H9 (cell line): ENCODE results near the gene COL4A6. TPM values are rescaled to one million over a fixed set of nuclear protein-coding genes. Genes with fewer than 3 reads are reported as not detected.

ENCODE experiments used
- DNase-seq: peaks from one replicate; pipeline ENCODE4 v3.0.0-alpha.2; 2017
- H2AFZ ChIP-seq: one replicate; pipeline ENCODE4 v1.6.1; 2013; ENCODE audit warnings: mild to moderate bottlenecking, low read length, control low read depth, moderate library complexity
- H2AK5ac ChIP-seq: 2 replicates; pipeline ENCODE4 v1.6.1; 2013; ENCODE audit warnings: low read length, control low read depth, mixed read lengths; ENCODE audit not compliant: insufficient read length
- H2BK120ac ChIP-seq: one replicate; pipeline ENCODE4 v1.6.1; 2013; ENCODE audit warnings: low read depth, mild to moderate bottlenecking, low read length, control low read depth, inconsistent platforms; ENCODE audit not compliant: poor library complexity, severe bottlenecking
- H2BK12ac ChIP-seq: 2 replicates; pipeline ENCODE4 v1.6.1; 2013; ENCODE audit warnings: low read length, control low read depth, mixed read lengths, low read depth; ENCODE audit not compliant: insufficient read length
- H2BK15ac ChIP-seq: 2 replicates; pipeline ENCODE4 v1.6.1; 2013; ENCODE audit warnings: low read depth, low read length, control low read depth
- H2BK20ac ChIP-seq: one replicate; pipeline ENCODE4 v1.6.1; 2013; ENCODE audit warnings: low read depth, mild to moderate bottlenecking, low read length, control low read depth, inconsistent platforms; ENCODE audit not compliant: poor library complexity, severe bottlenecking
- H2BK5ac ChIP-seq: 2 replicates; pipeline ENCODE4 v1.6.1; 2013; ENCODE audit warnings: low read length, control low read depth, mixed read lengths; ENCODE audit not compliant: insufficient read length
- H3K14ac ChIP-seq: 2 replicates; pipeline ENCODE4 v1.6.1; 2013; ENCODE audit warnings: low read length, control low read depth; ENCODE audit not compliant: insufficient read depth
- H3K18ac ChIP-seq: 2 replicates; pipeline ENCODE4 v1.6.1; 2013; ENCODE audit warnings: low read depth, mild to moderate bottlenecking, mixed read lengths, low read length, control low read depth; ENCODE audit not compliant: insufficient read length
- H3K23ac ChIP-seq: 2 replicates; pipeline ENCODE4 v1.6.1; 2013; ENCODE audit warnings: low read length, control low read depth, mixed read lengths, low read depth; ENCODE audit not compliant: insufficient read length
- H3K23me2 ChIP-seq: 2 replicates; pipeline ENCODE4 v1.6.1; 2013; ENCODE audit warnings: low read depth, mild to moderate bottlenecking, mixed read lengths, low read length, control low read depth; ENCODE audit not compliant: insufficient read length, poor library complexity, severe bottlenecking
- H3K27ac ChIP-seq: 2 replicates; pipeline ENCODE4 v1.5.1; 2013; ENCODE audit warnings: low read length, control low read depth, mixed read lengths, low read depth; ENCODE audit not compliant: insufficient read length
- H3K27me3 ChIP-seq: 2 replicates; pipeline ENCODE4 v1.6.1; 2013; ENCODE audit warnings: low read length, control low read depth, inconsistent platforms; ENCODE audit not compliant: insufficient read depth
- H3K4ac ChIP-seq: 2 replicates; pipeline ENCODE4 v1.6.1; 2013; ENCODE audit warnings: low read depth, mild to moderate bottlenecking, control low read depth, inconsistent platforms, low read length, moderate library complexity
- H3K4me1 ChIP-seq: 2 replicates; pipeline ENCODE4 v1.6.1; 2013; ENCODE audit warnings: low read length, control low read depth, inconsistent platforms; ENCODE audit not compliant: insufficient read depth
- H3K4me2 ChIP-seq: 2 replicates; pipeline ENCODE4 v1.6.1; 2013; ENCODE audit warnings: low read length, control low read depth, mixed read lengths; ENCODE audit not compliant: insufficient read length, insufficient read depth
- H3K56ac ChIP-seq: 2 replicates; pipeline ENCODE4 v1.6.1; 2013; ENCODE audit warnings: low read depth, mild to moderate bottlenecking, mixed read lengths, low read length, control low read depth; ENCODE audit not compliant: insufficient read length
- H3K79me1 ChIP-seq: 2 replicates; pipeline ENCODE4 v1.6.1; 2013; ENCODE audit warnings: low read depth, mild to moderate bottlenecking, moderate library complexity, low read length, control low read depth, inconsistent platforms; ENCODE audit not compliant: insufficient read depth, poor library complexity, severe bottlenecking
- H3K79me2 ChIP-seq: 2 replicates; pipeline ENCODE4 v1.6.1; 2013; ENCODE audit warnings: low read length, control low read depth, inconsistent platforms; ENCODE audit not compliant: insufficient read depth
- H3K9ac ChIP-seq: 2 replicates; pipeline ENCODE4 v1.6.1; 2013; ENCODE audit warnings: low read length, control low read depth, mixed read lengths; ENCODE audit not compliant: insufficient read length; ENCODE audit errors: extremely low read depth
- H3K9me3 ChIP-seq: one replicate; pipeline ENCODE4 v1.6.1; 2013; ENCODE audit warnings: low read depth, low read length, inconsistent platforms; ENCODE audit not compliant: control insufficient read depth
- H3T11ph ChIP-seq: one replicate; pipeline ENCODE4 v1.6.1; 2013; ENCODE audit warnings: mild to moderate bottlenecking, low read length, control low read depth, inconsistent platforms
- H4K20me1 ChIP-seq: one replicate; pipeline ENCODE4 v1.6.1; 2013; ENCODE audit not compliant: control insufficient read depth, insufficient read length, insufficient read depth
- H4K5ac ChIP-seq: 2 replicates; pipeline ENCODE4 v1.6.1; 2013; ENCODE audit warnings: low read depth, mild to moderate bottlenecking, mixed read lengths, low read length, control low read depth; ENCODE audit not compliant: insufficient read length
- H4K8ac ChIP-seq: replicated peaks from 2 replicates; pipeline ENCODE4 v1.6.1; 2013; ENCODE audit warnings: low read length, control low read depth, mixed read lengths, low read depth; ENCODE audit not compliant: insufficient read length
- H4K91ac ChIP-seq: 2 replicates; pipeline ENCODE4 v1.6.1; 2013; ENCODE audit warnings: low read depth, mild to moderate bottlenecking, moderate library complexity, mixed read lengths, low read length, control low read depth; ENCODE audit not compliant: insufficient read length
- H3K27ac Mint-ChIP-seq, 3 experiments: 2 replicates in 2 of 3; 3 replicates in 1 of 3; pipeline ENCODE4 v1.8.0; 2020 to 2021; ENCODE audit warnings: mixed read lengths in 3 of 3, mild to moderate bottlenecking in 1 of 3, moderate library complexity in 1 of 3
- H3K27me3 Mint-ChIP-seq: 2 replicates; pipeline ENCODE4 v1.8.0; 2021; ENCODE audit warnings: low read depth, mild to moderate bottlenecking, moderate library complexity, mixed read lengths
- H3K36me3 Mint-ChIP-seq, 3 experiments: 2 replicates in 2 of 3; 3 replicates in 1 of 3; pipeline ENCODE4 v1.8.0; 2020 to 2021; ENCODE audit warnings: low read depth in 3 of 3, mixed read lengths in 3 of 3; ENCODE audit not compliant: insufficient read depth in 1 of 3
- H3K4me1 Mint-ChIP-seq, 2 experiments: 2 replicates each; pipeline ENCODE4 v1.8.0; 2020; ENCODE audit warnings: mixed read lengths in 2 of 2
- H3K4me3 Mint-ChIP-seq, 2 experiments: 2 replicates in 1 of 2; 3 replicates in 1 of 2; pipeline ENCODE4 v1.8.0; 2020 to 2021; ENCODE audit warnings: mild to moderate bottlenecking in 2 of 2, mixed read lengths in 2 of 2, moderate library complexity in 1 of 2
- H3K9me3 Mint-ChIP-seq, 2 experiments: 2 replicates in 1 of 2; 3 replicates in 1 of 2; pipeline ENCODE4 v1.8.0; 2020; ENCODE audit warnings: mild to moderate bottlenecking in 2 of 2, mixed read lengths in 2 of 2, moderate library complexity in 1 of 2
- WGBS: extraction: QIAGEN DNeasy Blood & Tissue Kit; methylation state at CpG from one replicate; pipeline ENCODE4 v1.1.7; 2013; ENCODE audit warnings: missing lambda C conversion rate, low lambda C conversion rate, mixed read lengths; ENCODE audit not compliant: insufficient read length; ENCODE audit errors: extremely low coverage; 5-methylcytosine and 5-hydroxymethylcytosine counted together
- total RNA-seq: library from RNA; stranded (reverse); gene quantifications from 2 replicates; pipeline ENCODE4 v1.2.1, GENCODE V29; 2021
- TF ChIP-seq, protein P1 (sequence below): fragments of 200-600 bp; sonication (generic); conservative IDR thresholded peaks from 3 replicates; pipeline ENCODE4 v1.8.0; 2021; ENCODE audit warnings: antibody characterized with exemption, mild to moderate bottlenecking

COL4A6 gene
- total RNA-seq, 1 experiment from 2014 or later: 16.7 TPM

DNA sequence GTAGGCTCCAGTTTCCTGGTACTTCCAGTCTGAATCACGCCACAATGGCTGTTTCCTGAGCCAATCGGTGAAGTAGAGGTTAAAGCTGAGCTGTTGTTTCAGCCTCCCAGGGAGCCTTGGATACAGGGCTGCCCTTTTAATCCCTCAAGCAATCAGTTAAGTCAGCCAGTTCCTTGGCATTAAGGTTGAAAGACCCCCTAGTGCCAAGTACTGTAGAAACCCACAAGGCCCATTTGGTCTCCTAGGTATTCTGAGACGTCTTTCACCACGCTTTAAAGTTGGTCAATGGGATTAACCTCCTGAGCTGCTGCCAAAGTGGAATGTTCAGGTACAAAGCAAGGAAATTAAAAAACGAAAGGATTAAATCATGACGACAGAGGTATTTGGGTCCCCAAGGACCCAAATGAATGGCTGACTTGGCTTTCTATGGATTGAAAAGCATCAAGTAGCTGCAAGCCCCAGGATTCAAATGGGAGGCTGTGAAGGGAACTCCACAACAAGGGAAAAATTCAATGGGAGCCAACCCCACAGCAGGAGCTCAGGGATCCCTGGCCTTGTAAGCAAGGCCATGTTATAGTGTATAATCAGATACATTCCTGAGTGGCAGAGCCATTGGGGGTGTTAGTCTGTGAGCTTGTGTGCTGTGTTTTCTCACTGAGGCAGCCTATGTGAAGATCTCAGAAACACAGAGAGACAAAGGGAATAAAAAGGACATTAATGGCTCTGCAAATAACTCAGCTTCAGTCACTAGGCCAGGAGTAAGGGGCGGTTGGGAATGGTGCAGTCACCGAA lies 260.7 kb downstream of the COL4A6 start:
- no peak overlapping the region for H4K91ac ChIP-seq
- no peak overlapping the region for H4K8ac ChIP-seq
- H2BK20ac ChIP-seq: no peak overlapping the region
- H3K4me1 ChIP-seq: peaks cover 2% of the 10 kb centered on the region; the same call in 1 of the 2 replicates
- no peak overlapping the region for H2BK5ac ChIP-seq
- H3K4ac ChIP-seq: no peak overlapping the region
- no peak for DNase-seq
- Mint-ChIP-seq H3K27ac (peak overlapping the region; percentile 91 to 98 (median 95)), H3K4me1 (peaks cover 57 to 70% of the 10 kb centered on the region in 2 experiments), H3K36me3 (peaks cover 7 to 32% (median 12%) of the 10 kb centered on the region in 3 experiments; a peak in 6 of 7 replicates), H3K27me3 (peaks cover 3% of the 10 kb centered on the region), H3K4me3 (no peak overlapping the region; a peak in 2 of 5 replicates), H3K9me3 (no peaks in the 10 kb centered on the region)
- no peak overlapping the region for H3K14ac ChIP-seq
- H4K20me1 ChIP-seq: no peaks in the 10 kb centered on the region
- H3K9ac ChIP-seq: no peak overlapping the region
- no peak overlapping the region for H4K5ac ChIP-seq
- no peak overlapping the region for H3K27ac ChIP-seq
- no peak overlapping the region for H3K4me2 ChIP-seq
- no peaks in the 10 kb centered on the region for H3K27me3 ChIP-seq
- H3K18ac ChIP-seq: no peak overlapping the region
- H2AFZ ChIP-seq: no peak overlapping the region
- no peaks in the 10 kb centered on the region for H3K79me1 ChIP-seq
- H3T11ph ChIP-seq: no peak overlapping the region
- H2BK120ac ChIP-seq: no peak overlapping the region
- H3K23ac ChIP-seq: no peak overlapping the region
- H3K79me2 ChIP-seq: no peaks in the 10 kb centered on the region
- no CpG with 5 or more reads among the region's 8 CpGs for WGBS
- no peaks in the 10 kb centered on the region for H3K9me3 ChIP-seq
- H2BK12ac ChIP-seq: no peak overlapping the region
- no peak overlapping the region for H2AK5ac ChIP-seq
- TF ChIP-seq, protein P1, sequence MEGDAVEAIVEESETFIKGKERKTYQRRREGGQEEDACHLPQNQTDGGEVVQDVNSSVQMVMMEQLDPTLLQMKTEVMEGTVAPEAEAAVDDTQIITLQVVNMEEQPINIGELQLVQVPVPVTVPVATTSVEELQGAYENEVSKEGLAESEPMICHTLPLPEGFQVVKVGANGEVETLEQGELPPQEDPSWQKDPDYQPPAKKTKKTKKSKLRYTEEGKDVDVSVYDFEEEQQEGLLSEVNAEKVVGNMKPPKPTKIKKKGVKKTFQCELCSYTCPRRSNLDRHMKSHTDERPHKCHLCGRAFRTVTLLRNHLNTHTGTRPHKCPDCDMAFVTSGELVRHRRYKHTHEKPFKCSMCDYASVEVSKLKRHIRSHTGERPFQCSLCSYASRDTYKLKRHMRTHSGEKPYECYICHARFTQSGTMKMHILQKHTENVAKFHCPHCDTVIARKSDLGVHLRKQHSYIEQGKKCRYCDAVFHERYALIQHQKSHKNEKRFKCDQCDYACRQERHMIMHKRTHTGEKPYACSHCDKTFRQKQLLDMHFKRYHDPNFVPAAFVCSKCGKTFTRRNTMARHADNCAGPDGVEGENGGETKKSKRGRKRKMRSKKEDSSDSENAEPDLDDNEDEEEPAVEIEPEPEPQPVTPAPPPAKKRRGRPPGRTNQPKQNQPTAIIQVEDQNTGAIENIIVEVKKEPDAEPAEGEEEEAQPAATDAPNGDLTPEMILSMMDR: no peak
- no peak overlapping the region for H2BK15ac ChIP-seq
- no peak overlapping the region for H3K56ac ChIP-seq
- no peaks in the 10 kb centered on the region for H3K23me2 ChIP-seq
